ENCODE data around the gene AR.

The AR gene

GRCh38 chrX:67725471-67725870 is 181.7 kb downstream of the AR start:
- DNase-seq (ENCODE audit: low read depth in 2 of 2, low spot score in 1 of 2): no peak

GRCh38 chrX:67726018-67726417 is 182.2 kb downstream of the AR start:
- DNase-seq (ENCODE audit: low read depth in 2 of 2, low spot score in 1 of 2): no peak

DNA sequence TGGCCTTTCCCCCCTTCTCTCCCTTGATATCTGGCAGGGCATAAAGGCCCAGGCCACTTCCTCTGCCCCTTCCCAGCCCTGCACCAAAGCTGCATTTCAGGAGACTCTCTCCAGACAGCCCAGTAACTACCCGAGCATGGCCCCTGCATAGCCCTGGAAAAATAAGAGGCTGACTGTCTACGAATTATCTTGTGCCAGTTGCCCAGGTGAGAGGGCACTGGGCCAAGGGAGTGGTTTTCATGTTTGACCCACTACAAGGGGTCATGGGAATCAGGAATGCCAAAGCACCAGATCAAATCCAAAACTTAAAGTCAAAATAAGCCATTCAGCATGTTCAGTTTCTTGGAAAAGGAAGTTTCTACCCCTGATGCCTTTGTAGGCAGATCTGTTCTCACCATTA is 183.8 kb downstream of the AR start:
- DNase-seq (ENCODE audit: low read depth in 2 of 2, low spot score in 1 of 2): no peak

GRCh38 chrX:67730296-67730695 is 186.5 kb downstream of the AR start:
- DNase-seq (ENCODE audit: low read depth in 2 of 2, low spot score in 1 of 2): no peak

- no peak for DNase-seq (ENCODE audit: low read depth in 2 of 2, low spot score in 1 of 2)
Observed at GRCh38 chrX:67731061-67731460, 187.2 kb downstream of the AR start.

GRCh38 chrX:67732864-67733263 is 189.0 kb downstream of the AR start:
- no peak for DNase-seq (ENCODE audit: low read depth in 2 of 2, low spot score in 1 of 2)

GRCh38 chrX:67734111-67734753 is 190.4 kb downstream of the AR start:
- no peak for DNase-seq (ENCODE audit: low read depth in 2 of 2, low spot score in 1 of 2)

GRCh38 chrX:67749536-67749935 is 205.7 kb downstream of the AR start:
- no peak for DNase-seq (ENCODE audit: low read depth in 2 of 2, low spot score in 1 of 2)

GRCh38 chrX:67750694-67751093 is 206.9 kb downstream of the AR start:
- DNase-seq (ENCODE audit: low read depth in 2 of 2, low spot score in 1 of 2): no peak

DNA sequence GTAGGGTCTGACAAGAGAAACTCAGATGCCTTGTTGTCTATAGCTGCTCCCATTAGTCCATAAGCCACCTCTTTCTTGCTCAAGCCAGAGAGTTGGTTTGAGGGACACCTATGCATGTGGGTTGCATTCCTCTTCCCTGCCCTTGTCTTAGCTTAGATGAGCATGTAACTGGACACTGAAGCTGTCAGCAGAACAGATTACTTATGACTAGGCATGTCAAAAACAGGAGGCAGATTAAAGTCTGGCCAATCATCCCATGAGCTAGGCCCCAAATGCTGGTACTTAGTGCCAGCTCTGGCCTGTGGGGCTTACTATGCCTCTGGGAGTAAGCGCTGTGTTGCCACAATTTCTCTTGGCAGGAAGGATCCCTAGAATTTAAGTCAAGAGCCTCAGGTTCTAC is 215.2 kb downstream of the AR start:
- no peak for DNase-seq (ENCODE audit: low read depth in 2 of 2, low spot score in 1 of 2)

DNA sequence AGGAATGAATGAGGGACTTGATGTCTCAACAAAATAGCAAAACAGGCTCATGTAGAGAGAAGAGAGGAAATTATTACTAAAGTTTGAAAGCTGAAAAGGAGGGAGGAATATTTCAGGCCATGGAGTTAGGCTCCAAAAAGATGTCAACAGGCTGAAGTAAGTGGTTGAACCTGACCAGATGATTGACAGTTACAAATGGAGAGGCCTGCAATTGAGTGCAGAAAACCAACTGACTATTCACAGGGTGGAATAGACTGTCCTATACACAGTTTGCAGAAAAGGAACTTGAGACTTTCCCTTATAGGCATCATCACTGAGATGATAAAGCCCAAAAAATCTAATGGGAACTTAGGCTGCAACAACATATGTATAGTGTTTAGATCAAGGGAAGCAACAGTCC is 233.3 kb downstream of the AR start:
- no peak for DNase-seq (ENCODE audit: low read depth in 2 of 2, low spot score in 1 of 2)

- no peak for DNase-seq (ENCODE audit: low read depth in 2 of 2, low spot score in 1 of 2)
Observed at GRCh38 chrX:67779099-67779498, 235.3 kb downstream of the AR start.

All from stimulated activated CD8-positive, alpha-beta memory T cell treated with anti-CD3 and anti-CD28 coated beads, Interleukin-4, amount 100 ng/mL, for 4 hours (primary cell).